Activated naive CD4-positive, alpha-beta T cell treated with anti-CD3 and anti-CD28 coated beads, Interleukin-2, amount 10 ng/mL, durations not matched to agents 7 days and 5 days (primary cell): ENCODE measurements around the gene CDK15.

Experiments
- CTCF ChIA-PET: fragments of 350-600 bp; sonication (Branson Sonifier 250); formaldehyde crosslinking; loops from one replicate; lab custom pipeline; 2021; ENCODE audit warnings: antibody characterized with exemption; lab: Charles Lee
- DNase-seq: peaks from one replicate; pipeline ENCODE4 v3.0.0-alpha.2; 2020
- H3K27ac Mint-ChIP-seq: one replicate; pipeline ENCODE4 v1.8.0; 2021; ENCODE audit warnings: mild to moderate bottlenecking, moderate library complexity, mixed read lengths
- H3K27me3 Mint-ChIP-seq: one replicate; pipeline ENCODE4 v1.8.0; 2021; ENCODE audit warnings: mild to moderate bottlenecking, mixed read lengths
- H3K36me3 Mint-ChIP-seq: one replicate; pipeline ENCODE4 v1.8.0; 2021; ENCODE audit warnings: mixed read lengths
- H3K4me1 Mint-ChIP-seq: one replicate; pipeline ENCODE4 v1.8.0; 2021; ENCODE audit warnings: mixed read lengths
- H3K4me3 Mint-ChIP-seq: one replicate; pipeline ENCODE4 v1.8.0; 2021; ENCODE audit warnings: mild to moderate bottlenecking, moderate library complexity, mixed read lengths
- H3K9me3 Mint-ChIP-seq: one replicate; pipeline ENCODE4 v1.8.0; 2021; ENCODE audit warnings: mixed read lengths

The CDK15 gene

DNA sequence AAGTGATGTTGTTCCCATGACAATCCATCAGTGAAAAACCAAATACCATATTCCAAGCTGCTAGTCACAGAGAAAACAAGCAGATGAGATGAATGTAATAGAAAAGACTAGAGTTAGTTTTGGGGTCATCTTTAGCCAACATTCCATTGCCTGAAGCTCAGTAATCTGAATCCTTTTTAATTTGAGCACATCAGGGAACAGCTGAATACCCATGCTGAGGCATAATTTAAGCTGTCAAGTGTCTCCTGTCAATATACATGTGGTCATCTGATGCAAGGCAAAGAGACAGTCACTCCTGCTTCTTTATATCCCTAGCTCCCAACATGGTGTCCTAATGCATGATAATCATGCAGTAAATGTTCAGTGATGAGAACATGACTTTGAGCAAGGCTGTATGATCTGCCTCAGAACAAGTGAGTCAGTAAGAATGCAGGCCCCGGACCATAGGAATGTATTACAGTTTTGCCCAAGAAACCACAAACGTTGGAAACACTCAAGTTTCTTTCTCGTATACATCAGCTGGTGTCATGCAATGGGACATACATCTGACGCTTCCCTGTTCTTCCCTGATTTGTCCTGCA is 48.0 kb downstream of the CDK15 start:
- CTCF ChIA-PET, result no interaction called here
- Mint-ChIP-seq H3K36me3 (no peaks in the 10 kb centered on the region), H3K27me3 (peaks cover 26% of the 10 kb centered on the region), H3K27ac (no peak overlapping the region), H3K9me3 (no peaks in the 10 kb centered on the region), H3K4me3 (no peak overlapping the region), H3K4me1 (peaks cover 11% of the 10 kb centered on the region)
- DNase-seq, result no peak

DNA sequence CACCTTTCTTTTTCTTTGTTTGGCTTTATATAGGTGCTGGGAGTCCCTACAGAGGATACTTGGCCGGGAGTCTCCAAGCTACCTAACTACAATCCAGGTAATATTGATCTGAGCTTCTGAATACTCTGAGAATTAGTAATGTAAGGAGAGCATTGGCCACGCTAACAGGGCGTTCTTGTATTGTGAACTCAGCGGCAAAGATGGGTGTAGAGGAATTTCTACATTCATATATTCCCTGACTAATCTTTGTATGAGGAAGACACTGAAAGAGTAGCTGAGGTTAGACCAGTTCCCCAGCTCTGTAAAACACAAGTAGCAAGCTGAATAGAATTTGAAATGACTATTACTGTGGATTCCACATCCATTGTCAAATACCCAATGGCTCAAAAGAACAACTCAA is 48.5 kb downstream of the CDK15 start:
- H3K27me3 Mint-ChIP-seq, result peaks cover 29% of the 10 kb centered on the region
- peaks cover 12% of the 10 kb centered on the region for H3K4me1 Mint-ChIP-seq
- no peak overlapping the region for H3K27ac Mint-ChIP-seq
- no peaks in the 10 kb centered on the region for H3K36me3 Mint-ChIP-seq
- no peak for DNase-seq
- H3K9me3 Mint-ChIP-seq, result no peaks in the 10 kb centered on the region
- no peak overlapping the region for H3K4me3 Mint-ChIP-seq
- CTCF ChIA-PET, result interaction anchor here (0.6 kb wide), 1 partner anchor 321 kb away, joined by 3 read pairs; no protein-coding TSS in a partner anchor

DNA sequence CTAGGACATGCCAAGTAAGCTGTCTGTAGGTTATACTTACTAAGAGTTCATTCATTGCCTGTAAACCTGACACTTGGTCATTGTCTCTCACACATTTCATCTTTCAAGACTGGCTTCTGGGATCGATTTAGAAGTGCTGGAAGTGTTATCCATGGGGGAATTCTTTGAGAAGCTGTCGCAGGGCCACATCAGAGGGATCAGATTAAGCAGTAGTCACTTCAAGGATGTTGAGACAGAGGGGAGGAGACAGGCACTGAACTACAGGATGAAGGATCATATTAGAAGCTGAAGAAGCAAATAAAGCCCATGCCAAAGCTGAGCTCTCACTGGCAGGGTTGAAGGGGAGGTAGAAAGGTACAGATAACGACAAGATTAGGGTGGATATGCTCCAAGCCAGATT is 49.0 kb downstream of the CDK15 start:
- CTCF ChIA-PET, result interaction anchor here (0.6 kb wide), 1 partner anchor 320 kb away, joined by 3 read pairs; no protein-coding TSS in a partner anchor
- Mint-ChIP-seq H3K9me3 (no peaks in the 10 kb centered on the region), H3K27me3 (peaks cover 29% of the 10 kb centered on the region), H3K36me3 (no peaks in the 10 kb centered on the region), H3K4me1 (peaks cover 12% of the 10 kb centered on the region), H3K4me3 (no peak overlapping the region), H3K27ac (no peak overlapping the region)
- DNase-seq, result no peak

GRCh38 chr2:201857326-201857725 is 51.0 kb downstream of the CDK15 start:
- Mint-ChIP-seq H3K27ac (no peak overlapping the region), H3K36me3 (no peaks in the 10 kb centered on the region), H3K4me1 (peaks cover 12% of the 10 kb centered on the region), H3K4me3 (no peak overlapping the region), H3K27me3 (peaks cover 29% of the 10 kb centered on the region), H3K9me3 (no peaks in the 10 kb centered on the region)
- no peak for DNase-seq
- CTCF ChIA-PET, result no interaction called here

DNA sequence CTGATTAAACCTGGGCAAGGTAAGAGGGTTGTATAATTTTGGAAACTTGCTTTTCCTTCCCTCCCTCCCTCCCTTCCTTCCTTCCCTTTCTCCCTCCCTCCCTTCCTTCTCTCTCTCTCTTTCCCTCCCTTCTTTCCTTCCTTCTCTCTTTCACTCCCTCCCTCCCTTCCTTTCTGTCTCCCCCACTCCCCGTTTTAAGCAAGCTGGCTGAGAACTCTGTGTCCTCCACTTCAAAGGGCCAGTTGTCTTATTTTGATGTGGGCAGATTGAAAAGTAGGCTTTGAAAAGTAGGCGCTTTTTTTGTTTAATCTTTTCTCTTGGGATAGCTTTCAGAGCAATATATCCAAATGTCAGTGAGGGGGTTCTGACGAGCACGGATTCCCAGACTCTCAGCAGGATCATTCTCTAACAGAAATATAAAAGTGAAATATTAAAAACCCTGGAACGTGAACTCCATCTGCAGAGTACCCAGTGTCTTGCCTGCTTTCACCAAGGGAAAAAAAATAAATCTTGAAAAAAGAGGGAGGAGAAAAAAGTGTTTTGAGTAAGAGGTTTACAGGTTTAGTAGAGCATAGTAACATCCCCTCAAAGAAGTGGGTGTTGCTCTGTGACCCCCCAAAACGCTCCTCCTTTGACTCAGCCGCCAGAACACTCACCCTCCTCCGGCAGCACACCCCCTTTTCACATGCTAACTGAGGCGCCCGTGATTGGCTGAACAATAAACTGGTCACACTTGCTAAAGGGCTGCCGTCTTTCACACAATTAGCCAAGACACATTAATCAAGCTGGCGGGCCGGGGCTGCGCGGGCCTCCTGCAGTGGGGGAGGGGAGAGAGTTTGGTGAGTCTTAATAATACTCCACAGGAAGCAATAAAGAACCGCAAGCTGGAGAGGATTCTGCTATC is 52.2 kb downstream of the CDK15 start:
- H3K36me3 Mint-ChIP-seq, result no peaks in the 10 kb centered on the region
- H3K27ac Mint-ChIP-seq, result no peak overlapping the region
- CTCF ChIA-PET, result interaction anchor here (1.8 to 2.8 kb wide), 3 partner anchors 215 to 320 kb away, joined by 6 to 33 read pairs (median 9); partner anchors contain the start of gene KIAA2012
- H3K4me1 Mint-ChIP-seq, result peaks cover 12% of the 10 kb centered on the region
- no peak overlapping the region for H3K4me3 Mint-ChIP-seq
- peaks cover 29% of the 10 kb centered on the region for H3K27me3 Mint-ChIP-seq
- no peaks in the 10 kb centered on the region for H3K9me3 Mint-ChIP-seq
- DNase-seq, result no peak

DNA sequence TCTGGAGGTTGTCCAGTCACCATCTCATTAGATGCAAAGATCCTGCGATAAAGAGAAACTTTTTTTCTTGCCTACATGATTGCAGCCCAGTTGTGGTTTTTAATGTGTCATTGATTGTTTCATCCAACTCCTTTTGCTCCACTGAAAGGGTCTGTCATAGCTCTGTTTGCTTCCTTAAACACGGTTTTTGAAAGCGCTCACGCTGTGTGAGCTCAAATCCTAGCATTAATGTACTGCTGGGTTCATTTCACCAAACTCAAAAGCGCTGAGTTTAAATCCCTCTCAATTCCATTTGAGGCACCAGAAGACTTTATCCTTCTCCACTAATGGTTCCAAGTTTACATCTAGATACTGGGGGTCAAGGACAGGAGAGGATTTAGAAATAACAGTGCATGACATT is 53.6 kb downstream of the CDK15 start:
- Mint-ChIP-seq H3K27ac (no peak overlapping the region), H3K36me3 (no peaks in the 10 kb centered on the region), H3K27me3 (peaks cover 34% of the 10 kb centered on the region), H3K4me3 (no peak overlapping the region), H3K9me3 (no peaks in the 10 kb centered on the region), H3K4me1 (peaks cover 12% of the 10 kb centered on the region)
- CTCF ChIA-PET, result interaction anchor here (0.6 to 2.8 kb wide), 16 partner anchors 11 to 628 kb away, joined by 3 to 33 read pairs (median 4); partner anchors contain the start of gene KIAA2012
- no peak for DNase-seq

GRCh38 chr2:201860636-201861066 is 54.3 kb downstream of the CDK15 start:
- DNase-seq, result peak; percentile 50
- CTCF ChIA-PET, result interaction anchor here (0.6 to 2.8 kb wide), 22 partner anchors 10 to 318 kb away, joined by 3 to 33 read pairs (median 3); partner anchors contain the start of gene KIAA2012
- H3K36me3 Mint-ChIP-seq, result no peaks in the 10 kb centered on the region
- H3K4me1 Mint-ChIP-seq, result peaks cover 12% of the 10 kb centered on the region
- H3K27ac Mint-ChIP-seq, result no peak overlapping the region
- no peak overlapping the region for H3K4me3 Mint-ChIP-seq
- peaks cover 37% of the 10 kb centered on the region for H3K27me3 Mint-ChIP-seq
- no peaks in the 10 kb centered on the region for H3K9me3 Mint-ChIP-seq

DNA sequence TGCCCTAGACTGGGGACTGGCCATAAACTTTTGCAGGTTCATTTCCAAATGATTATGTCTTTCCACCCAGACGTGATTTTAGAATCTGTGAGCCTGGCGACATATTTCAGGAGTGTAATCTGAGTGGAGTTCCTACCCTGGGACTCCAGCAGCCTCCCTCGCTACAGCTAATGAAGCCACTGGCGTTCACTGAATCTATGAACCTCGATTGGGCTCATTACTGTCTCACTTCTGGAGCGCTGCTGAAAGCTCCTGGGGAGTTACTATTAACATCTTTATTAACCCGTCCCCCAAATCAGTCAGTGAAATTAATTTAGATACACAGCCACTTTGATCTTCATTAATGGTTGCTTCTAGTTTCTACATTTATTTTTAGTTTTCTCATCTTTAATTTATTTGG is 56.5 kb downstream of the CDK15 start:
- Mint-ChIP-seq H3K27ac (no peak overlapping the region), H3K9me3 (no peaks in the 10 kb centered on the region), H3K36me3 (no peaks in the 10 kb centered on the region), H3K27me3 (peaks cover 38% of the 10 kb centered on the region), H3K4me3 (no peak overlapping the region), H3K4me1 (peaks cover 12% of the 10 kb centered on the region)
- no peak for DNase-seq
- CTCF ChIA-PET, result no interaction called here

GRCh38 chr2:201866643-201867473 is 60.5 kb downstream of the CDK15 start:
- DNase-seq, result no peak
- H3K27ac Mint-ChIP-seq, result no peak overlapping the region
- no peak overlapping the region for H3K4me3 Mint-ChIP-seq
- CTCF ChIA-PET, result interaction anchor here (1.2 kb wide), 1 partner anchor 312 kb away, joined by 3 read pairs; no protein-coding TSS in a partner anchor
- no peaks in the 10 kb centered on the region for H3K9me3 Mint-ChIP-seq
- no peaks in the 10 kb centered on the region for H3K36me3 Mint-ChIP-seq
- peaks cover 17% of the 10 kb centered on the region for H3K27me3 Mint-ChIP-seq
- no peaks in the 10 kb centered on the region for H3K4me1 Mint-ChIP-seq

DNA sequence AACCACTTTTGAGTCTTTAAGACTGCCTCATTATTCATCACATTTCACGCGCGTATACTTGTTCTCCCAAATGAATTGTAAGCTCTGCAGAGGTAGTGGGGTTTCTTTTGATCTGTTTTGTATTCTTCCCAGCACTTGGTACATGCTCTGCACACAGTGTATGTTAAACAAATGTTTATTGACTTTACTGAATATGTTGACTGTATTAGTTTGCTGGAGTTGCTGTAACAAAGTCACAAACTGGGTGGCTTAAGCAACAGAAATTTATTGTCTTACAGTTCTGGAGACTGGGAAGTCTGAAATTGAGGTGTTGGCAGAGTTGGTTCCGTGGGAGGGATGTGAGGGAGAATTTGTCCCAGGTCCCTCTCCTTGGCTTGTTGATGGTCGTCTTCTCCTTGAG is 65.1 kb downstream of the CDK15 start:
- Mint-ChIP-seq H3K27me3 (peaks cover 9% of the 10 kb centered on the region), H3K9me3 (no peaks in the 10 kb centered on the region), H3K27ac (no peak overlapping the region), H3K4me1 (no peaks in the 10 kb centered on the region), H3K4me3 (no peak overlapping the region), H3K36me3 (no peaks in the 10 kb centered on the region)
- CTCF ChIA-PET, result no interaction called here
- DNase-seq, result no peak

- Mint-ChIP-seq H3K9me3 (no peaks in the 10 kb centered on the region), H3K36me3 (no peaks in the 10 kb centered on the region), H3K4me1 (no peaks in the 10 kb centered on the region), H3K27ac (no peak overlapping the region), H3K4me3 (no peak overlapping the region), H3K27me3 (peaks cover 9% of the 10 kb centered on the region)
- CTCF ChIA-PET, result interaction anchor here (0.9 kb wide), 1 partner anchor 13 kb away, joined by 3 read pairs; no protein-coding TSS in a partner anchor
- DNase-seq, result no peak
Measured at GRCh38 chr2:201872591-201872990, 66.3 kb downstream of the CDK15 start.

DNA sequence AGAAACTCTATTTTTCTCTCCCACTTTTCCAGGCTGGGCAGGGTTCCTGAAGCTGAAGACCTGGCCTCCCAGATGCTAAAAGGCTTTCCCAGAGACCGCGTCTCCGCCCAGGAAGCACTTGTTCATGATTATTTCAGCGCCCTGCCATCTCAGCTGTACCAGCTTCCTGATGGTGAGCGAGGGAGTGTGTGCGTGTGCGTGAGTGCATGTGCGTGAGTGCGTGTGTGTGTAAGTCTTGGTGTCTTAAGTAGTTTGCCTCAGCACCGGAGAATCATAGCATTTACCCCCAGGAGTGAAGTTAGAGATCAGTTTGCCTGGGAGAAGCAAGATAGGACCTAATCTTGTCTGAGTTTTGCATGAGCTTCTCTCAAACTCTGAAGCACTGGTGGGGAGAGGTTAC is 73.7 kb downstream of the CDK15 start:
- DNase-seq, result no peak
- Mint-ChIP-seq H3K4me1 (peaks cover 18% of the 10 kb centered on the region), H3K9me3 (no peaks in the 10 kb centered on the region), H3K4me3 (no peak overlapping the region), H3K27ac (no peak overlapping the region), H3K36me3 (no peaks in the 10 kb centered on the region), H3K27me3 (peaks cover 67% of the 10 kb centered on the region)
- CTCF ChIA-PET, result interaction anchor here (1.2 kb wide), 1 partner anchor 332 kb away, joined by 3 read pairs; no protein-coding TSS in a partner anchor

DNA sequence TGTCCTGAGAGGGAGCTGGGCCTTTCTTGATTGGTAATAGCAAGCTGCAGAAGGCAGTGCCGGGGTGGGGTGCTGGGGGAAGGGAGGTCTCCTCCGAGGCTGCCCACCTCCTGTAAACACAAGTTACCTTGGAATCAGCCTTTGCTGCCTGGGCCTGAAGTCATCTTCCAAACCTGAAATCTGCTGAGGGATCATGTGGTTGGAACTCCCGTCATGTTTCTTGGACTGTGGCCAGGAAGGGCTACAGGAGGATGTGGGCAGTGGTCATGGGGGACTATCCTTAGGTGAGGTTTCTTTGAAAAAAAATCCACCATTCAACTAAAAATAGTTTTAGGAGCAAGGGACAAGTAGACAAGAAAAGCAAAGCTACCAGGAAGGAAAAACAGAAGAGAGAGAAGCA is 74.2 kb downstream of the CDK15 start:
- H3K27me3 Mint-ChIP-seq, result peaks cover 67% of the 10 kb centered on the region
- H3K27ac Mint-ChIP-seq, result no peak overlapping the region
- no peak for DNase-seq
- CTCF ChIA-PET, result no interaction called here
- no peaks in the 10 kb centered on the region for H3K9me3 Mint-ChIP-seq
- peaks cover 18% of the 10 kb centered on the region for H3K4me1 Mint-ChIP-seq
- H3K4me3 Mint-ChIP-seq, result no peak overlapping the region
- no peaks in the 10 kb centered on the region for H3K36me3 Mint-ChIP-seq
